ENCODE results near the gene TFAP2E.

TFAP2E gene

GRCh38 chr1:35599411-35599810, 26.3 kb downstream of the TFAP2E start:
- DNase-seq: no peak

- no peak for DNase-seq
These were observed 27.5 kb downstream of the TFAP2E start for GRCh38 chr1:35600593-35600992.

- no peak for DNase-seq
These were observed 30.4 kb downstream of the TFAP2E start for GRCh38 chr1:35603468-35603867.

GRCh38 chr1:35603941-35604340, 30.8 kb downstream of the TFAP2E start:
- DNase-seq: no peak

GRCh38 chr1:35605071-35605866, 32.2 kb downstream of the TFAP2E start:
- no peak for DNase-seq

- DNase-seq: no peak
These were observed 32.7 kb downstream of the TFAP2E start for GRCh38 chr1:35605867-35606182.

GRCh38 chr1:35611655-35612054, 38.5 kb downstream of the TFAP2E start:
- DNase-seq: no peak

GRCh38 chr1:35615440-35615839, 42.3 kb downstream of the TFAP2E start:
- DNase-seq: no peak

GRCh38 chr1:35619237-35620121, 46.4 kb downstream of the TFAP2E start:
- DNase-seq: no peak

GRCh38 chr1:35622510-35623178, 49.5 kb downstream of the TFAP2E start:
- no peak for DNase-seq

GRCh38 chr1:35623832-35624231, 50.7 kb downstream of the TFAP2E start:
- no peak for DNase-seq

GRCh38 chr1:35629051-35629450, 55.9 kb downstream of the TFAP2E start:
- no peak for DNase-seq

- DNase-seq: no peak
These were observed 58.3 kb downstream of the TFAP2E start for GRCh38 chr1:35631396-35631795.

GRCh38 chr1:35633547-35633946, 60.4 kb downstream of the TFAP2E start:
- no peak for DNase-seq

GRCh38 chr1:35637401-35637809, 64.3 kb downstream of the TFAP2E start:
- DNase-seq: peak; percentile 58

- no peak for DNase-seq
These were observed 67.5 kb downstream of the TFAP2E start for GRCh38 chr1:35640380-35641232.

- DNase-seq: peak; percentile 97
These were observed 68.2 kb downstream of the TFAP2E start, which contains the start of gene PSMB2 for GRCh38 chr1:35641233-35641866. PSMB2 (minus strand) TSS chr1:35641526; CDS start chr1:35641432, 94 bp downstream.

- DNase-seq: no peak
These were observed 69.4 kb downstream of the TFAP2E start for GRCh38 chr1:35642471-35642955.

- no peak for DNase-seq
These were observed 71.1 kb downstream of the TFAP2E start for GRCh38 chr1:35644204-35644603.

Measured in CD4-positive, alpha-beta T cell treated with Interleukin-4 for 4 hours (primary cell).